SU-DHL-6 (cell line): Measurements from ENCODE around the gene SATB2.

Source experiments
- H2AFZ ChIP-seq: fragments of 200-600 bp; sonication (generic); 2 replicates; pipeline ENCODE4 v1.6.1; 2014; ENCODE audit warnings: low read depth, mild to moderate bottlenecking, moderate library complexity, mixed read lengths, antibody characterized with exemption, low read length; ENCODE audit not compliant: severe bottlenecking
- H3F3A ChIP-seq: fragments of 200-600 bp; shearing (Covaris generic); 2 replicates; pipeline ENCODE4 v1.6.0; 2016; ENCODE audit warnings: antibody characterized with exemption, mild to moderate bottlenecking; ENCODE audit not compliant: insufficient read depth
- H3K27ac ChIP-seq: fragments of 200-600 bp; sonication (generic); 2 replicates; pipeline ENCODE4 v1.5.1; 2016; ENCODE audit warnings: low read depth, mild to moderate bottlenecking, low read length, moderate library complexity, mixed read lengths
- H3K27me3 ChIP-seq: fragments of 200-600 bp; sonication (generic), shearing (Covaris generic); 2 replicates; pipeline ENCODE4 v1.6.0; 2014; ENCODE audit warnings: mild to moderate bottlenecking, low read length
- H3K36me3 ChIP-seq: fragments of 200-600 bp; sonication (generic); 2 replicates; pipeline ENCODE4 v1.6.1; 2014; ENCODE audit warnings: mild to moderate bottlenecking, low read length, mixed read lengths
- H3K4me2 ChIP-seq: fragments of 300-600, 200-600 bp; shearing (Covaris generic), sonication (generic); 2 replicates; pipeline ENCODE4 v1.6.0; 2014; ENCODE audit warnings: low read length, low read depth, mild to moderate bottlenecking; ENCODE audit not compliant: poor library complexity, severe bottlenecking
- H3K4me3 ChIP-seq: fragments of 200-600 bp; sonication (generic); 2 replicates; pipeline ENCODE4 v1.5.1; 2014; ENCODE audit warnings: antibody characterized with exemption, low read length, mild to moderate bottlenecking, mixed read lengths; ENCODE audit not compliant: insufficient read depth, poor library complexity, severe bottlenecking
- H3K79me2 ChIP-seq: fragments of 200-600 bp; sonication (generic); 2 replicates; pipeline ENCODE4 v1.6.1; 2014; ENCODE audit warnings: mild to moderate bottlenecking, low read length, moderate library complexity; ENCODE audit not compliant: insufficient read depth
- H3K9ac ChIP-seq: fragments of 200-600 bp; sonication (generic); 2 replicates; pipeline ENCODE4 v1.7.0; 2014; ENCODE audit warnings: mild to moderate bottlenecking, low read length
- H3K9me2 ChIP-seq: fragments of 200-600 bp; sonication (generic); replicated peaks from 2 replicates; pipeline ENCODE4 v1.6.1; 2014; ENCODE audit warnings: low read length; ENCODE audit not compliant: insufficient read depth
- H3K9me3 ChIP-seq: fragments of 200-600 bp; sonication (generic); 2 replicates; pipeline ENCODE4 v1.6.1; 2014; ENCODE audit warnings: low read length, mixed read lengths; ENCODE audit not compliant: insufficient read depth
- H4K20me1 ChIP-seq: fragments of 200-600 bp; sonication (generic); 2 replicates; pipeline ENCODE4 v1.6.1; 2014; ENCODE audit warnings: low read depth, mild to moderate bottlenecking, antibody characterized with exemption, low read length, moderate library complexity, mixed read lengths
- CTCF ChIP-seq: fragments of 200-600 bp; sonication (generic); IDR thresholded peaks from one replicate; pipeline ENCODE4 v1.5.1; 2017; ENCODE audit warnings: antibody characterized with exemption, mild to moderate bottlenecking, low read length, moderate library complexity; ENCODE audit not compliant: insufficient read depth, poor library complexity, severe bottlenecking
- EZH2phosphoT487 ChIP-seq: fragments of 200-600 bp; sonication (generic), shearing (Covaris generic); conservative IDR thresholded peaks from 2 replicates; pipeline ENCODE4 v1.6.1; 2018; ENCODE audit warnings: mild to moderate bottlenecking, antibody characterized with exemption, low read length, moderate library complexity, mixed read lengths

SATB2 gene

GRCh38 chr2:199366406-199366805, 91.3 kb downstream of the SATB2 start:
- Histone ChIP-seq H4K20me1 (no peaks in the 10 kb centered on the region), H3K27ac (no peak overlapping the region), H3K9ac (no peak overlapping the region), H3K9me3 (no peaks in the 10 kb centered on the region), H2AFZ (no peak overlapping the region), H3K4me3 (no peak overlapping the region), H3K4me2 (no peak overlapping the region), H3K9me2 (no peaks in the 10 kb centered on the region), H3K27me3 (no peaks in the 10 kb centered on the region), H3K79me2 (no peaks in the 10 kb centered on the region), H3F3A (no peaks in the 10 kb centered on the region), H3K36me3 (no peaks in the 10 kb centered on the region)
- TF ChIP-seq EZH2phosphoT487 = no peak
- no peak for TF ChIP-seq CTCF

GRCh38 chr2:199364153-199364552, 93.6 kb downstream of the SATB2 start:
- H3K27ac ChIP-seq = no peak overlapping the region
- no peaks in the 10 kb centered on the region for H3K36me3 ChIP-seq
- H2AFZ ChIP-seq = no peak overlapping the region
- H3K27me3 ChIP-seq = no peaks in the 10 kb centered on the region
- no peaks in the 10 kb centered on the region for H3F3A ChIP-seq
- no peaks in the 10 kb centered on the region for H3K79me2 ChIP-seq
- no peaks in the 10 kb centered on the region for H4K20me1 ChIP-seq
- no peak for TF ChIP-seq CTCF
- TF ChIP-seq EZH2phosphoT487 = no peak
- no peak overlapping the region for H3K4me3 ChIP-seq
- no peak overlapping the region for H3K9ac ChIP-seq
- H3K4me2 ChIP-seq = no peak overlapping the region
- H3K9me3 ChIP-seq = no peaks in the 10 kb centered on the region
- H3K9me2 ChIP-seq = no peaks in the 10 kb centered on the region

- Histone ChIP-seq H3K79me2 (no peaks in the 10 kb centered on the region), H3K27ac (no peak overlapping the region), H3K4me2 (no peak overlapping the region), H2AFZ (no peak overlapping the region), H3K36me3 (no peaks in the 10 kb centered on the region), H4K20me1 (no peaks in the 10 kb centered on the region), H3K9me2 (no peaks in the 10 kb centered on the region), H3K27me3 (no peaks in the 10 kb centered on the region), H3F3A (no peaks in the 10 kb centered on the region), H3K9me3 (no peaks in the 10 kb centered on the region), H3K4me3 (no peak overlapping the region), H3K9ac (no peak overlapping the region)
- TF ChIP-seq CTCF (no peak), EZH2phosphoT487 (no peak)
Measured at GRCh38 chr2:199356412-199356811, 101.3 kb downstream of the SATB2 start.
